Hematopoietic multipotent progenitor cell treated with erythropoietin and hydrocortisone succinate and interleukin-3 and kit ligand, for 8 days (in vitro differentiated cells): ENCODE results near the gene MSL2.
A peak's percentile ranks its signal among the peaks of the same experiment; 100 is the strongest.
"Not testable (repeated sequence)": the region's sequence is repeated elsewhere in the genome, so short reads cannot be mapped to it uniquely, and the experiment has no call there.

Experiments
- DNase-seq: peaks from one replicate; pipeline ENCODE4 v3.0.0-alpha.2; 2015

The MSL2 gene

GRCh38 chr3:136141891-136142290 is 54.2 kb downstream of the MSL2 start:
- no peak for DNase-seq

GRCh38 chr3:136141291-136141785 is 54.8 kb downstream of the MSL2 start:
- no peak for DNase-seq

- no peak for DNase-seq
Observed at GRCh38 chr3:136136454-136136853, 59.7 kb downstream of the MSL2 start.

DNA sequence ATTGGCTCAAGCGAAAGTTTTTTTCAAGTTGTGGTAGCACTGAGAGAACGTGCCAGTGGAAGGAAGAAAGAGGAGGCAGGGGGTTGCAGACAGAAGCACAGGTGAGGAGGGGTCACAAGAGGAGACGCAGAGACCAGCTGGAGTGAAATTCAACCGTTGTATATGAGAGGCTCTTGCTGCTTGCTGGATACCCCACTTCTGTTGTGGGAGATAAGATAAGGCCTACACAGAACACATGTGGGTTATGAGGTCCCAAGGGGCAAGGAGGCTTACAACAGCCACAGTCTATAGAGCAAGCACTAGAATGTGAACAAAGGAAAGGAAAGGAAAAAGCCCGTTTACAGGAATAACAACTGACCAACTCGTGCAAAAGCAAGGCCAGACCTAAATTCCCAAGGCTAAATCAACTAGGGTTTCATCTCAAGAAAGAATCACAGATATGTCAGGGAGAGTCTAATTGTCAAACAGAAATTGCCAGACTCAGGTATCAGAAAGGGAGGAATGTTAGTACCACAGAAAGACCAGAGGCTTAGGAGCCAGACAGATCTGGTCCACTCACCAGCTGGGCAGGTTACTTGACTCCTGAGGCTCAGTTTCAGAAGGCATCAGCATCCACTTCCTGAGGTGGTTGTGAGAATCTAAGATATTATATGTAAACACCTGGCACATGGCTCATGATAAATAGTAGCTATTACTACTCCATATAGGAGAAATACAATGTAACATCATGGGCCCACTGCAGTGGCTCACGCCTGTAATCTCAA is 60.9 kb downstream of the MSL2 start:
- peak; percentile 95 for DNase-seq

DNA sequence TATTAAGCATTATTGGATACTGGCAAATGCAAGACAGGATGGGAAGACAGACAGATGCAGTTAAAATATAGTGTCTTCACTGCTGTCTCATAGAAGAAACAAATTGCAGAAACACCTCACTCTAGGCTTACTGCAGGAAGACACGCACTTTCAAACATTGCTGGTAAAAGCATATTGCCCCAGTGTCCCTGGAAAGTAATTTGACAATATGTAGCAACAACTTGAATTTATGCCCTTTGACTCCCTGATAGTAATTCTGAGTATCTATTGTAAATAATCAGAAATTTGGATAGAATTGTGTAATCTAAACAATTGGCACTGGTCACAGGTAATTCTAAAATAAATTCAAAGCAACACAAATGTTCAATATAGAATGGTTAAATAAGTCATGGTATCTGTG is 62.0 kb downstream of the MSL2 start:
- no peak for DNase-seq

DNA sequence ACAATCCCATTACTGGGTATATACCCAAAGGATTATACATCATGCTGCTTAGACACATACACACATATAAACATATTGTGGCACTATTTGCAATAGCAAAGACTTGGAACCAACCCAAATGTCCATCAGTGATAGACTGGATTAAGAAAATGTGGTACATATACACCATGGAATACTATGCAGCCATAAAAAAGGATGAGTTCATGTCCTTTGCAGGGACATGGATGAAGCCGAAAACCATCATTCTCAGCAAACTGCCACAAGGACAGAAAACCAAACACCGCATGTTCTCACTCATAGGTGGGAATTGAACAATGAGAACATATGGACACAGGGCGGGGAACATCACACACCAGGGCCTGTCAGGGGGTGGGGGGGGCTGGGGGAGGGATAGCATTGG is 64.5 kb downstream of the MSL2 start:
- not testable (repeated sequence) for DNase-seq

GRCh38 chr3:136122006-136122405 is 74.1 kb downstream of the MSL2 start:
- no peak for DNase-seq

- no peak for DNase-seq
Observed at GRCh38 chr3:136120373-136121348, 75.5 kb downstream of the MSL2 start.

GRCh38 chr3:136119783-136120182 is 76.4 kb downstream of the MSL2 start:
- not testable (repeated sequence) for DNase-seq

- not testable (repeated sequence) for DNase-seq
Observed at GRCh38 chr3:136119332-136119731, 76.8 kb downstream of the MSL2 start.

GRCh38 chr3:136114421-136114820 is 81.7 kb downstream of the MSL2 start:
- DNase-seq: no peak

DNA sequence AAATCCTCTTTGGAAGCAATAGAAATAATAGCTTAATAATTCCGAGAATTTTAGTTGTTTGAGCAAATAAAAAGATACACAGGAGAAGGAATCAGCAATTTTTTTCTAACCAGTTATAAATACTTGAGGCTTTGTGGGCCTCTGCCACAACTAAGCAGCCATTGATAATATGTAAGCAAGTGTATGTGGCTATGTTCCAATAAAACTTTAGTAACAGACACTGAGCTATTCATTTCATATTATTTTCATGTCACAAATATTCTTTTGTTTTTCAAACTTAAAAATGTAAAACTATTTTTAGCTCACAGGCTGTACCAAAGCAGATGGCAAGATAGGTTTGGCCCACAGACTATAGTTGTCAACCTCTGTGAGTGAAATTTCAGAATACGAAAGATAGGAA is 85.7 kb downstream of the MSL2 start:
- DNase-seq: no peak

- no peak for DNase-seq
Observed at GRCh38 chr3:136109499-136109898, 86.6 kb downstream of the MSL2 start.

GRCh38 chr3:136106101-136106500 is 90.0 kb downstream of the MSL2 start:
- no peak for DNase-seq

DNA sequence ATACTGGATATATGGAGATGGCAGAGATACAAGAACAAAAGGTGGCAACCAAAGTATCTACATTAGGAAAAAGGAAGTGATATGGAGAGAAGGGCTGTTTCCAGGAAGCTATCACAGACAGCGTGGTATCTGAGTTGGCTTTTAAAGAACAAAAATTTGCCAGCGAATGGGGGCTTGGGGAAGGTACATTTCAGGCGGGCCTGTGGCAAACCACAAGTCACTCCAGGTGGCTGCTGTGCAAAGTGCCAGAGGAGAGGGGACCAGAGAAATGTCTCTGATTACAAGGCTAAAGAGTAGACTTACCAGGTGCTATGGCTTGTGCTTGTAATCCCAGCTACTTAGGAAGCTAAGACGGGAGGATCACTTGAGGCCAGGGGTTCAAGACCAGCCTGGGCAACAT is 91.1 kb downstream of the MSL2 start:
- DNase-seq: no peak
